Measurements from ENCODE around the gene TNPO3.
"Not testable (repeated sequence)": the region's sequence is repeated elsewhere in the genome, so short reads cannot be mapped to it uniquely, and the experiment has no call there.

TNPO3 gene

GRCh38 chr7:129013048-129013724 lies 41.7 kb downstream of the TNPO3 start:
- DNase-seq = no peak

- DNase-seq = no peak
These were observed 42.3 kb downstream of the TNPO3 start for GRCh38 chr7:129012641-129013040.

DNA sequence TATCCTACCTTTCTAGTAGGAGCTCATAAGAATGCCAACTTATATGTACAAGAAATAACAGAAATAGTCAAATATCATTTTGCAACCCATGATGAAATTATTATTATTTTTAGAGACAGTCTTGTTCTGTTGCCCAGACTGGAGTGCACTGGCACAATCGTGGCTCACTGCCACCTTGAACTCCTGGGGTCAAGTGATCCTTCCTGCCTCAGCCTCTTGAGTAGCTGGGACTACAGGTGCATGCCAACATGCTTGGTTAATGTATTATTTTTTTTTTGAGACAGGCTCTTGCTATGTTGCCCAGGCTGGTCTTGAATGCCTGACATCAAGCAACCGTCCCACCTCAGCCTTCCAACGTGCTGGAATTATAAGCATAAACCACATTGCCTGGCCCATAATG lies 44.8 kb downstream of the TNPO3 start:
- no peak for DNase-seq

DNA sequence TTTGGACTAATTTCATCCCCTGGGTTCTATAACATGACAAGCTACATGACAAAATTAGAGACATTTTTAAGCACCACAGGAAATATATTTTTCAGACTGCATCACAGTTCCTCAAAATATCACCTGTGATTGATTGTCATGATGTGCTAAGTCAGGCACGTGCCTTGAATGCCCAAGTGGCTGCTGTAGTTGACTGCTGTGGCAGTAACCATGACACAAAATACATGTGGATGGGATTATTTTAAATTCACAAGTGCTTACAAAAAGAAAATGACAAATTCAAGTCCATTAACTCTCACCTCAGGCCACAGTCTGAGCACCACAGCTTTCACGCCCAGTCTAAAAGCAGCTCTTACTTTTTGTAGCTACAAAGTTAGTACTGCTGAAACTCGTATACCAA lies 45.5 kb downstream of the TNPO3 start:
- DNase-seq = no peak

DNA sequence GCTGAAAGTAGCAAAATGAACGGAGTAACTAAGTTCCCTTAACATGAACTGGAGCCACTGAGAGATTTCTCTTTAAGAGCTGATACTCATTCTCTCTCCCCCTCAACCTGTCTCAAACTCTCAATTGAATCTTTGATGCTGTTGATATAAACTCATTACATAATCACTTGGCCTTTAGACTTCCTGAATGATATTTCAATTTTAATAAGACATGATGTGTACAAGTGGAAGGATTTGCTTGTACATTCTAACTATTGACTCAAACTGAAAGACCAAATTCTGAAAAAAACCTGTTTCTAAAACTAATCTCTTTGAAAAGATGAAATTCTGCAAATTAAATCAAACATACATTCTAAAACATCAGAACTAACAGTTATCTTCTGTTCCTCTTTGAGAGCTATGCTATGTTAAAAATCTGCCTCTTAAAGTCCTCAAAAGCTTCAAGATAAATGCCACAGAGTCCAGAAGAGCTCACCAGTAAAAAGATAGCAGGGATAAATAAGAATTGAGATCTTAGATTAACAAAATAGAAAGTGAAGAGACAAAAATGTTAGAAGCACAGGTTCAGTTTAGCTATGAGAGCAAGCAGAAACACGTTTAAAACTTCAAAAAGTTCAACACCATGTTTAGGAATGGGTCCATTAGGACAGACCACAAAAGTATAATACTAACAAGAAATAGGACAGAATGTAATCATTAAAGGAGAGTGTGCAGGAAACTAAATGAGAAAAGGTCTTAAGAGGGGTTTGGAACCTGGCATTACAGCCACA lies 46.1 kb downstream of the TNPO3 start:
- no peak for DNase-seq

DNA sequence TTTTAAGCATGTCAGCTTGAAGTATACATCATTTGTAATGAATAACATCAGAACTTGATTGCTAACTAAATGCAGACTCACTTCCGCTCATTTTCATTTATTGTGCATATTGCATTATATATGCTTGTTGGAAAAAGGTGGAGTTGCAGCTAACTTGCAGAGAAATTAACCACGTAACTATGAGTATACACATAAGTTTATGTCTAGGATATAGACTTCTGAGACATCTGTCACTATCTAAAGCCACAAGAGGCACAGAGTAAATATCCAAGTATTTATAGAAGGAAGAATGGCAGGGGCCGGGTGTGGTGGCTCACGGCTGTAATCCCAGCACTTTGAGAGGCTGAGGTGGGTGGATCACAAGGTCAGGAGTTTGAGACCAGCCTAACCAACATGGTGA lies 47.3 kb downstream of the TNPO3 start:
- no peak for DNase-seq

DNA sequence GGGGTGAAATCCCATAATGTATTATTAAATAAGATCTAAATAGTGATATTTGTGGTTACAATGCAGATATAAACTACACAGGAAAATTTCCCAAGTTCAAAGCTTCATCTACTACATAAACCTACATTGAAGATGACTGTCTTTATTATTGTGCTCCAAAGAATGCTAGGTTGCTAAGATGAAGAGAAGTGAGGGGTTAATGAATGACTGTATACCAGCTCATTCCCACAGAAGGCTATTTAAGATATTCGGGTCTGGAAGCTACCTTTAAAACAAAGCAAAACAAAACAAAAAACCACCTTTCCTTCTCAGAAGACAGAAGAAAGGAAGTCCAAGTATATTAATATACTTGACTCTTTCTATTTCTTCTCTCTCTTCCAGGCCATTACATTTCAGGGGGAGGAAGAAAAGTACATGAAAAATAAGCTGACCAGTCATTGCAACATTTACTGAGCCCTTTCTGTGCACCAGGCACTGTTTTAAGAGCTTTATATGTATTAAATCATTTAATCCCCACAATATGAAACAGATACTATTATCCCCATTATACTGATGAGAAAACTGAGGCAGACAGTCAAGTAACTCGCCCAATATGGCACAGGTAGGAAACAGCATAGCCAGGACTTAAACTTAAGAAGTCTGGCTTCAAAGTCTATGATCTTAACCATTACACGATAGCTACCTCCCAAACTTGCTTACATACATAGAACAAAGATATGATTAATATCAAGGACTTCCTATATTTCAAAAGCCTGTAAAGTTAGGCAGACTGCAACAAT lies 48.1 kb downstream of the TNPO3 start:
- DNase-seq = no peak

DNA sequence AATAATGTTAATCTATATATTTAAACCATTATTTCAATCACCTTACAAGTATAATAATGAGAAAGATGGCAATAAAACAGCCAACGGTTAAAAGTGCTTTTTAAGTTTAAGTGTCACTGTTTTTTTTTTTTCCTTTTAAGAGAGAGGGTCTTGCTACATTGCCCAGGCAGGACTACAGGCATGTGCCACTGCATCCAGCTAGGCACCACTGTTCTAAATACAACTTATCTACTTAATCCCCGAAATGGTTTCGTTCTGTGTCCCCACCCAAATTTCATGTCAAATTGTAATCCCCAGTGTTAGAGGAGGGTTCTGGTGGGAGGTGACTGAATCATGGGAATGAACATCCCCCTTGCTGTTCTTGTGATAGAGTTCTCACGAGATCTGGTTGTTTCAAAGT lies 49.7 kb downstream of the TNPO3 start:
- DNase-seq = no peak

- no peak for DNase-seq
These were observed 57.7 kb downstream of the TNPO3 start for GRCh38 chr7:128997181-128997580.

DNA sequence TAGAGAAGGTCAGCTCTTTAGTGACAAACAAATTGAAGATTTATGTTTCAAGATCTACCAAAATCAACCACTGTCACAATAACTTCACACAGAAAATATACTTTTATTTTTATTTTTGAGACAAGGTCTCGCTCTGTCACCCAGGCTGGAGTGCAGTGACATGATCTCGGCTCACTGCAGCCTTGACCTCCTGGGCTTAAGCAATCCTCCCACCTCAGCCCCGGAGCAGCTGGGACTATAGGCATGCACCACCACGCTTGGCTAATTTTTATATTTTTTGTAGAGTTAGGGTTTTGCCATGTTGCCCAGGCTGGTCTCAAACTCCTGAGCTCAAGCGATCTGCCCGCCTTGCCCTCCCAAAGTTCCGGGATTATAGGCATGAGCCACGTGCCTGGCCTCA lies 60.4 kb downstream of the TNPO3 start:
- not testable (repeated sequence) for DNase-seq

- DNase-seq = no peak
These were observed 61.5 kb downstream of the TNPO3 start for GRCh38 chr7:128993419-128993818.

GRCh38 chr7:128989961-128990360 lies 65.0 kb downstream of the TNPO3 start:
- DNase-seq = no peak

DNA sequence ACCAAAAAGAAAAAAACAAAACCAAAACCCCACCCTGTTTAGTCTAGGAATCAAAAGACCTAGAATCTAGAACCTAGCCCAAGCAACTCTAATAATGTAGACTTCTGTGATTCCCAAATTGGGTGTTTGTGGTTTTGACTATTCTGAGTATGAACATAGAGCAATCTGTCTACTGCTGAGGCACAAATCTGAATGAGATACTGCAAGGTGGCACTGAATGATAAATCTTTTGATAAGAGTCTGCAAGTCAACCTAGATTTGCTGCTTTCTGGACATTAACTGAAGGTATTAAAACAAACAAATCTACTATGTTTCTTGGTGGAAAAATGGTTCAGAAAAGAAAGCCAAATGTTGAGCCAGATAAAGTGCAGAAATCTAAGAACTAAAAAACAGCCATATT lies 66.5 kb downstream of the TNPO3 start:
- no peak for DNase-seq

DNA sequence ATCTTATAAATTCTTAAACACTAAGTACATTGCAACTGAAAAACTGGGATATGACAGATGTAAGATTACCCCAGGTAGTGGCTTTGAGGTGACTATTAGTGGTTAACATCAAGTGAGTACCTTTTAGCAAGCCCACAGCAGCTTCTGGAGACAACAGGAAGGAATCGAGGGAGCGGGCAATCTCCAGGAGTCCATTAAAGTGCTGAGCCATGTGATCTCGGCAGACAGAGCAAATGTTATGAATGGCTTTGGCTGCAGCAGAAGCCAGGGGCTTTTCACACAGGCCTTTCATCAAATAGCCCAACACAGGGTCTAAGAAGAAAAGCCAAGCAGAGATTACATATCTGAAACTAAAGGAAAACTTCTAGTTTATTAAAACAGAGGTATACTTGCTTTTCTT lies 68.3 kb downstream of the TNPO3 start:
- DNase-seq = no peak

DNA sequence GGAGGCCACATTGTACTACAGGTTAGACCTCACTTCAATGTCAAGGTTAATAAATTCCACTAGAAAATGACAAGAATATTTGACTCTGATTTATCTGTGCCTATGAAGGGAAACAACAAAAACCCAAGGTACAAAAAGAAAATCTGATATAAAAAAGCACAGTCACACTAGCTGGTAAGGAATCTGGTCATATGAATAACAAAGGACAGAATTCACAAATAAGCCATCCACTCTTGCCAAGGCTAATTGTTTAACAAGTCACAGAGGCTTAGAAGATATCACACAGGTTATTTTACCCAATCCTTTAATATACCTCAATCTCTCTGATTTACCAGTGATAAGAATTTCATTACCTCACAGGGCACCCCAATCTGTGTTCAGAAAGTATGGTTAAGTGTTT lies 69.3 kb downstream of the TNPO3 start:
- no peak for DNase-seq

- no peak for DNase-seq
These were observed 72.8 kb downstream of the TNPO3 start for GRCh38 chr7:128982105-128982504.

DNA sequence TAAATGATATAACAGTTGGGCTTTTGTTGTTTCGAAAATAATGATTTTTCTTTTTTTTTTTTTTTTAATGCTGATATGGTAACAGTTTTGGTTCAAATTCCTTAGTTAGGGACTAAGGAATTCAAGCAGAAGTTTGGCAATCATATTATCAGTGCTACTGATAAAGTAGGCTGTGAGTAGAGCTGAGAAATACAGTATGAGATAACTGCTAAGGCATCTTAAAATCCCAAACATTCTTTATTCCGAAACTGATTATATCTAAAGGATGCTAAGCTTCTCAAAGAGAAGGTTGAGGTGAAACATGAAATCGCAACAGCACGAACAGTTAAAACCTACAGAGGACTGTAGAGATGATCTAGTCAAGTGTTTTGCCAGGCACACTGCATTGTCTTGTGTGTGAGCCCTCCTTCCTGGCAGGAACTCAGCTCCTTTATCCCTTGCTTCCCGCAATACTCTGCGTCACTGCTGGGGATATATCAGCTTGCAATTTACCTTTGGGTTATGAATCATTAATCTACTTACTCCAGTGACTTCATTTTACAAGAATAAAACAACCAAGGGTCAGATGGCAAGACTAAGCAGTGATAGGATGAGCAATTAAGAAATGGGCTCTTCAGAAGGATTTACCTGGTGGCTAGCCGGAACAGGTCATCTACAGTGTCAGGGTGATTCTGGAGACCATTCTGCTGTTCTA lies 80.5 kb downstream of the TNPO3 start:
- no peak for DNase-seq

DNA sequence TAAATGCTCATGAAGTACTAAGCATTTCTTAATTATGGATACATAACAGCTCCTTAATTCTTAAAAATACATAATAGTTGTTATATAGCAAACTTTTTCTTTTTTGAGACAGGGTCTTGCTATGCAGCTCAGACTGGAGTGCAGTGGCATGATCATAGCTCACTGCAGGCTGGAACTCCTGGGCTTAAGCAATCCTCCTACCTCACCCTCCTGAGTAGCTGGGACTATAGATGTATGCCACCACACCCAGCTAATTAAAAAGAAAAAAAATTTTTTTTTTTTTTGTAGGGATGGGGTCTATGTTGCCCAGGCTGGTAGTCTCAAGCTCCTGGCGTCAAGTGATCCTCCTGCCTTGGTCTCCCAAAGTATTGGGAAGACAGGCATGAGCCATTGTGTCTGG lies 86.3 kb downstream of the TNPO3 start:
- no peak for DNase-seq

DNA sequence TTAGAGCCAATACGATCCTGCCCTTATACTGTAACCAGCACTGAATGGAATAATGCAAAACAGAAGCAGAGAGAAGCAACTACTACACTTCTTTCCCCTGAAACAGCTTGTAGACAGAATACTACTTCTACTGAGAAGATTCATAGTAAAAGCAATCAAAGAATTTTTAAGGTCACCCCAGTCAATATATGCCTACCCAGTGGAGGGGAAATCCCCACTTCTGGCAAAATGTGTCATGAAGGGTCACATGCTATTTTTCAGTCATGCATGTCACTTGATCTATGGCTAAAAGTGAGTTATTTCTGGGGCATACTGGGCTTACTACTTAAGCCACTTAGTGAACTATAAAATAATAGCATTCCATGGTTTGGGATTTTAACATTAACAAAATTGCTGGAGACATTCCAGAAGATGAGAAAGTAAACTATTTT lies 91.6 kb downstream of the TNPO3 start:
- no peak for DNase-seq

DNA sequence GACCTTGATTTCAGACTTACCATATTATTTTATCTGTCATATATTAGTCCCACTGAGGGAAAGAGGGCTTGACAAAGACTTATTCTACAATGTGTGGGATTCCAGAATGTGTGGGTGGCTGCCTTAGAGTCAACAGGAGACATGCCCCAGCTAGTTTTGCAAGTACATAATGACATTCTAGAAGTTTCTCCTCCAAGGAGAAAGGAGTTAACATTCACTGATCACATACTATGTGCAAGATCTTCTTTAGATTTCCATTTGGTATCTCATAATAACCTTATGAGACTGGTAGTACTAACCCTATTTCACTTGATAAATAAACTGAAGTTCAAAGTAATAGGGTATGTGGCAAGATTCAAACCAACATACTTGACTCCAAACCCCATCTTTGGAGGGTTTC lies 92.0 kb downstream of the TNPO3 start:
- no peak for DNase-seq

DNA sequence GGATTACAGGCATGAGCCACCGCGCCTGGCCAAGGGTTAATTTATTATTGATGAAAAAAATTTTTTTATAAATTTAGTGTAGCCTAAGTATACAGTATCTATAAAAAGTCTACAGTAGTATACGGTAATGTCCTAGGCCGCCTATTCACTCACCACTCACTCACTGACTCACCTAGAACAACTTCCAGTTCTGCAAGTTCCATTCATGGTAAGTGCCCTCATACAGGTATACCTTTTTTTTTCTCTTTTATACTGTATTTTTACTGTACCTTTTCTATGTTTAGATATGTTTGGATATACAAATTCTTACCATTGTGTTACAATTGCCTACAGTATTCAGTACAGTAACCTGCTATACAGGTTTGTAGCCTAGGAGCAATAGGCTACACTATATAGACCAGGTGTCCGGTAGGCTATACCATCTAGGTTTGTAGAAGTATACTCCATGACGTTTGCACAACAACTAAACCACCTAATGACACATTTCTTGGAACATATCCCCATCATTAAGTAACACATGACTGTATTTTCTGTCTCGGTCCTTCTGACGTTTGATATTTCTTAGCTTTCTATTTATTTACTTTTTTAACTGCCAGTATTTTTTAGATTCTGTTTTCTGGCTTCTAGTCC lies 93.8 kb downstream of the TNPO3 start:
- no peak for DNase-seq

GRCh38 chr7:128959296-128959695 lies 95.6 kb downstream of the TNPO3 start:
- DNase-seq = no peak

GRCh38 chr7:128955981-128956380 lies 98.9 kb downstream of the TNPO3 start:
- DNase-seq = no peak

Measured in GDM1 (cell line).